ENCODE data around the gene RASGRP4. TPM values are rescaled to one million over a fixed set of nuclear protein-coding genes. Genes with fewer than 3 reads are reported as not detected.

Gene RASGRP4
- total and polyA plus RNA-seq, 4 donors, result 0.54 to 9.8 (median 4.1) TPM

- H3K4me1 ChIP-seq (ENCODE audit: control insufficient read depth in 1 of 2, insufficient read depth in 2 of 2, low read length in 2 of 2), result no peaks in the 10 kb centered on the region
- H3K27me3 ChIP-seq (ENCODE audit: control insufficient read depth in 1 of 2, insufficient read depth in 2 of 2, low read length in 1 of 2), result no peaks in the 10 kb centered on the region
- intact Hi-C loops (cut with DNase I), result loop anchor here in 1 of 2 donors (5.0 kb wide), 2 partner anchors 50 to 135 kb away; partner anchors contain the start of gene CATSPERG
- no peaks in the 10 kb centered on the region for H3K36me3 ChIP-seq (ENCODE audit: control insufficient read depth in 1 of 2, insufficient read depth in 2 of 2, low read length in 1 of 2)
- H3K27ac ChIP-seq (ENCODE audit: low read depth in 1 of 2, low read length in 2 of 2), result peak overlapping the region in 1 of 2 donors; percentile 4
- DNase-seq, result peak; percentile 71 to 84
- 12 to 15% methylated on average over 27 to 36 of the region's 36 CpGs for WGBS, 2 donors
- no peak overlapping the region for H3K4me3 ChIP-seq (ENCODE audit: low read length in 2 of 2)
- H3K9me3 ChIP-seq (ENCODE audit: control insufficient read depth, low read length), result no peaks in the 10 kb centered on the region
- ATAC-seq (ENCODE audit: low FRiP score), result no peak
These were observed 39.0 kb downstream of the RASGRP4 start for GRCh38 chr19:38386971-38387549.

- Histone ChIP-seq H3K4me1 (ENCODE audit: control insufficient read depth in 1 of 2, insufficient read depth in 2 of 2, low read length in 2 of 2) (no peaks in the 10 kb centered on the region), H3K4me3 (ENCODE audit: low read length in 2 of 2) (no peak overlapping the region), H3K27me3 (ENCODE audit: control insufficient read depth in 1 of 2, insufficient read depth in 2 of 2, low read length in 1 of 2) (no peaks in the 10 kb centered on the region), H3K9me3 (ENCODE audit: control insufficient read depth, low read length) (no peaks in the 10 kb centered on the region), H3K27ac (ENCODE audit: low read depth in 1 of 2, low read length in 2 of 2) (no peak overlapping the region), H3K36me3 (ENCODE audit: control insufficient read depth in 1 of 2, insufficient read depth in 2 of 2, low read length in 1 of 2) (peaks cover 0 to 1% of the 10 kb centered on the region in 2 donors)
- WGBS, 2 donors, result 69 to 70% methylated on average over 52 to 61 of the region's 61 CpGs
- intact Hi-C loops (cut with DNase I), result loop anchor here in 1 of 2 donors (5.0 kb wide), 2 partner anchors 49 to 134 kb away; partner anchors contain the start of gene CATSPERG
- no peak for DNase-seq
- ATAC-seq (ENCODE audit: low FRiP score), result no peak
These were observed 39.6 kb downstream of the RASGRP4 start for GRCh38 chr19:38386300-38386970.

DNA sequence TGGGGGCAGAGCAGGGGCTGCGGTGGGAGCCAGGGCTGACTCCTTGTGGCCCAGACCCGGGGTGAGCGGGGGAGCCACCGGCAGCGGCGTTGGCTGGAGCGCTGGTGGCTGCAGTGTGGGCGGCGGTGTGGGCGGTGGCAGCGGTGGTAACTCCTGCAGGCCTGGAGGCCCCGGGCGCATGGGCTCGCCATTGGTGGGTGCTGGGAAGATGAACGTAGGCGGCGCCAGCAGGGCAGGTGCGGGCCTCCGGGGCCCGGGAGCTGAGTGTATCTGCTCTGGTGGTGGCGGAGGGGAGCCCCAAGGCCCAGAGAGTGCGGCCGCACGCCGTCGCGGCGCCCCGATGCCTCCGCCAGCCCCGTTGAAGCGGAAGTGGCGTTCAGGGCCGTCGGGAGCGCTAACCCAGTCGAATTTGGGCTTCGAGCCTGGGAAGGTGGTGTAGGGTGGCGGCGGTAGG is 40.2 kb downstream of the RASGRP4 start:
- Histone ChIP-seq H3K4me1 (ENCODE audit: control insufficient read depth in 1 of 2, insufficient read depth in 2 of 2, low read length in 2 of 2) (no peaks in the 10 kb centered on the region), H3K27me3 (ENCODE audit: control insufficient read depth in 1 of 2, insufficient read depth in 2 of 2, low read length in 1 of 2) (no peaks in the 10 kb centered on the region), H3K27ac (ENCODE audit: low read depth in 1 of 2, low read length in 2 of 2) (no peak overlapping the region), H3K4me3 (ENCODE audit: low read length in 2 of 2) (no peak overlapping the region), H3K9me3 (ENCODE audit: control insufficient read depth, low read length) (no peaks in the 10 kb centered on the region), H3K36me3 (ENCODE audit: control insufficient read depth in 1 of 2, insufficient read depth in 2 of 2, low read length in 1 of 2) (peaks cover 0 to 4% of the 10 kb centered on the region in 2 donors)
- 73 to 80% methylated on average over 36 to 40 of the region's 40 CpGs for WGBS, 2 donors
- intact Hi-C loops (cut with DNase I), result loop anchor here in 1 of 2 donors (5.0 kb wide), 2 partner anchors 49 to 134 kb away; partner anchors contain the start of gene CATSPERG
- ATAC-seq (ENCODE audit: low FRiP score) (no peak), DNase-seq (no peak)

DNA sequence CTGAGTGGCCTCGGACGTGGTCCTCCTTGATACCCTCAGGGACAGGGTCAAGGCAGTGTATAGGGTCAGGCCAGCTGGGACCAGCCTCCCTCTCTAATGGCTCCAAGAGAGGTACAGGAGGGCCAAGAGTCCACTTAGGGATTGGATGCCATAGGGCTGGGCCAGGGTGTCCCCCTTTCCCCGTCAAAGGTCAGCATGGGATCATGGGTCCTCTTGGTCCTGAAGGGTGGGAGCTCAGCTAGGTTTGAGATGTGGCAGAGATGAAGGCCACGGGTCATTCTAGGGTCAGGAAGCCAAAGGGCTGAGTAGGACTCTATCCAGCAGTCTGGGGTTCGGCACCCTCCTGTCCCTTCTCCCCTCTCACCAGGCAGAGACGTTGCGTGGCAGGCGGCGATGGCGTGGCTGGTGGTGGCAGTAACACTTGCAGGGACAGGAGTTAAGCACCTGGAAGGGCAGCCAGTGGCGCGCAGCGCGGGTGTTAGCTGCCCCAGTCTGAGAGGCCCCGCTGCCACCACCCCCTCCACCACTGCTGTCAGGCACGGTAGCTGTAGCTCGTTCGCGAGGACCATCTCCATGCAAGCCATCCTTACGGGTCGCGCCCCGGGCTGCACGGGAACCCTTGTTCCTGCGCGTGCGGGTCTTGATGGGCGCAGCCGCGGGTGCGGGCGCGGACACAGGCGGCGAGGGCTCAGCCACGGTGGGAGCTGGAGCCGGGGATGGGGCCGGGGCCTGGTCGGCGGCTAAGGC is 40.8 kb downstream of the RASGRP4 start:
- no peaks in the 10 kb centered on the region for H3K27me3 ChIP-seq (ENCODE audit: control insufficient read depth in 1 of 2, insufficient read depth in 2 of 2, low read length in 1 of 2)
- intact Hi-C loops (cut with DNase I), result loop anchor here in 1 of 2 donors (5.0 kb wide), 2 partner anchors 48 to 133 kb away; partner anchors contain the start of gene CATSPERG
- H3K9me3 ChIP-seq (ENCODE audit: control insufficient read depth, low read length), result no peaks in the 10 kb centered on the region
- H3K36me3 ChIP-seq (ENCODE audit: control insufficient read depth in 1 of 2, insufficient read depth in 2 of 2, low read length in 1 of 2), result peaks cover 0 to 4% of the 10 kb centered on the region in 2 donors
- no peaks in the 10 kb centered on the region for H3K4me1 ChIP-seq (ENCODE audit: control insufficient read depth in 1 of 2, insufficient read depth in 2 of 2, low read length in 2 of 2)
- H3K27ac ChIP-seq (ENCODE audit: low read depth in 1 of 2, low read length in 2 of 2), result no peak overlapping the region
- H3K4me3 ChIP-seq (ENCODE audit: low read length in 2 of 2), result no peak overlapping the region
- DNase-seq, result no peak
- WGBS, 2 donors, result 81 to 85% methylated on average over 30 to 40 of the region's 40 CpGs
- no peak for ATAC-seq (ENCODE audit: low FRiP score)

- 74 to 81% methylated on average over 10 of the region's 10 CpGs for WGBS, 2 donors
- Histone ChIP-seq H3K36me3 (ENCODE audit: control insufficient read depth in 1 of 2, insufficient read depth in 2 of 2, low read length in 1 of 2) (peaks cover 0 to 4% of the 10 kb centered on the region in 2 donors), H3K9me3 (ENCODE audit: control insufficient read depth, low read length) (no peaks in the 10 kb centered on the region), H3K27me3 (ENCODE audit: control insufficient read depth in 1 of 2, insufficient read depth in 2 of 2, low read length in 1 of 2) (no peaks in the 10 kb centered on the region), H3K27ac (ENCODE audit: low read depth in 1 of 2, low read length in 2 of 2) (no peak overlapping the region), H3K4me3 (ENCODE audit: low read length in 2 of 2) (no peak overlapping the region), H3K4me1 (ENCODE audit: control insufficient read depth in 1 of 2, insufficient read depth in 2 of 2, low read length in 2 of 2) (no peaks in the 10 kb centered on the region)
- intact Hi-C loops (cut with DNase I), result loop anchor here in 1 of 2 donors (5.0 kb wide), 2 partner anchors 47 to 132 kb away; partner anchors contain the start of gene CATSPERG
- DNase-seq (no peak), ATAC-seq (ENCODE audit: low FRiP score) (no peak)
These were observed 41.6 kb downstream of the RASGRP4 start for GRCh38 chr19:38384209-38385027.

DNA sequence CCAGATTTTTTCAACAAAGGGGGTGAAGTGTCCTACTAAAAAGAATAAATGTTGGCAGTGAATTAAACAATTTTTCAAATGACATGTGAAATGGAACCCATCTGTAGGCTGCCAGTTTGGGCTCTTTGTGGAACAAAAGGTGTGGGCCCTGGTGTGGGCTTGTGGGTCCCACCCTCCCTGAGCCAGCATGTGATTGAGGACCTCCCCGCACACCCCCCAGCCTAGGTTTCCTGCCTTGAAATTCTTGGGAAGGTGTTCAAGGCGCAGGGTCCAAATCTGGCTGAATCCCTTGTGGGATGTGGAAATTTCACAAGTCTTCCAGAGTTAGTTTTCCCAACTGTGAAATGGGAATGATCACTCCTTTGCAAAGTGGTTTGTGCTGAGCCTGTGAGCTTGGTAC is 42.3 kb downstream of the RASGRP4 start:
- Histone ChIP-seq H3K27me3 (ENCODE audit: control insufficient read depth in 1 of 2, insufficient read depth in 2 of 2, low read length in 1 of 2) (no peaks in the 10 kb centered on the region), H3K27ac (ENCODE audit: low read depth in 1 of 2, low read length in 2 of 2) (no peak overlapping the region), H3K36me3 (ENCODE audit: control insufficient read depth in 1 of 2, insufficient read depth in 2 of 2, low read length in 1 of 2) (peaks cover 0 to 4% of the 10 kb centered on the region in 2 donors), H3K4me3 (ENCODE audit: low read length in 2 of 2) (no peak overlapping the region), H3K4me1 (ENCODE audit: control insufficient read depth in 1 of 2, insufficient read depth in 2 of 2, low read length in 2 of 2) (no peaks in the 10 kb centered on the region), H3K9me3 (ENCODE audit: control insufficient read depth, low read length) (no peaks in the 10 kb centered on the region)
- DNase-seq (no peak), ATAC-seq (ENCODE audit: low FRiP score) (no peak)
- intact Hi-C loops (cut with DNase I), result no loop called here
- 94% methylated on average over 2 of the region's 2 CpGs for WGBS, 2 donors

DNA sequence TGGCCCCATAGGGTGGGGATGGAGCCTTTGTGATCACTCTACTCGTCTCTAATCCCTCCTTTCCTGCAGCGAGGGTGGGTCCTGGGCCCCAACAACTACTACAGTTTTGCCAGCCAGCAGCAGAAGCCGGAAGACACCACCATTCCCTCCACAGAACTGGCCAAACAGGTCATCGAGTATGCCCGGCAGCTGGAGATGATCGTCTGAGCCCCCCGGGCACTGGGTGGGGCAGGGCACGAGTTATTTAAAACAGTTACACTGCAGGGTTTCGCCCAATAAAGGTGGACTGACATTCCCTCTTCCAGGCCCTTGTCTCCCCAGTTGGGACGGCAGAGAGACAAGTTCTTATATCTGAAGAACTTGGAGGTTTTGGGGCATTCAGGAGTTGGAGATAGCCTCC is 42.8 kb downstream of the RASGRP4 start:
- Histone ChIP-seq H3K4me1 (ENCODE audit: control insufficient read depth in 1 of 2, insufficient read depth in 2 of 2, low read length in 2 of 2) (no peaks in the 10 kb centered on the region), H3K36me3 (ENCODE audit: control insufficient read depth in 1 of 2, insufficient read depth in 2 of 2, low read length in 1 of 2) (peaks cover 0 to 4% of the 10 kb centered on the region in 2 donors), H3K27me3 (ENCODE audit: control insufficient read depth in 1 of 2, insufficient read depth in 2 of 2, low read length in 1 of 2) (no peaks in the 10 kb centered on the region), H3K27ac (ENCODE audit: low read depth in 1 of 2, low read length in 2 of 2) (no peak overlapping the region), H3K4me3 (ENCODE audit: low read length in 2 of 2) (no peak overlapping the region), H3K9me3 (ENCODE audit: control insufficient read depth, low read length) (no peaks in the 10 kb centered on the region)
- ATAC-seq (ENCODE audit: low FRiP score) (no peak), DNase-seq (no peak)
- intact Hi-C loops (cut with DNase I), result no loop called here
- WGBS, 2 donors, result 90 to 91% methylated on average over 10 of the region's 10 CpGs

- no peaks in the 10 kb centered on the region for H3K9me3 ChIP-seq (ENCODE audit: control insufficient read depth, low read length)
- no peak for DNase-seq
- no peaks in the 10 kb centered on the region for H3K4me1 ChIP-seq (ENCODE audit: control insufficient read depth in 1 of 2, insufficient read depth in 2 of 2, low read length in 2 of 2)
- peaks cover 0 to 4% of the 10 kb centered on the region in 2 donors for H3K36me3 ChIP-seq (ENCODE audit: control insufficient read depth in 1 of 2, insufficient read depth in 2 of 2, low read length in 1 of 2)
- H3K27ac ChIP-seq (ENCODE audit: low read depth in 1 of 2, low read length in 2 of 2), result no peak overlapping the region
- no peaks in the 10 kb centered on the region for H3K27me3 ChIP-seq (ENCODE audit: control insufficient read depth in 1 of 2, insufficient read depth in 2 of 2, low read length in 1 of 2)
- intact Hi-C loops (cut with DNase I), result no loop called here
- WGBS, 2 donors, result 90 to 95% methylated on average over 9 of the region's 9 CpGs
- no peak overlapping the region for H3K4me3 ChIP-seq (ENCODE audit: low read length in 2 of 2)
- no peak for ATAC-seq (ENCODE audit: low FRiP score)
These were observed 44.9 kb downstream of the RASGRP4 start for GRCh38 chr19:38381138-38381537.
